Measurements from ENCODE around the gene RPA3. TPM values are rescaled to one million over a fixed set of nuclear protein-coding genes. Genes with fewer than 3 reads are reported as not detected.

RPA3 gene
- total RNA-seq, 1 experiment from 2014 or later: 44.2 TPM

DNA sequence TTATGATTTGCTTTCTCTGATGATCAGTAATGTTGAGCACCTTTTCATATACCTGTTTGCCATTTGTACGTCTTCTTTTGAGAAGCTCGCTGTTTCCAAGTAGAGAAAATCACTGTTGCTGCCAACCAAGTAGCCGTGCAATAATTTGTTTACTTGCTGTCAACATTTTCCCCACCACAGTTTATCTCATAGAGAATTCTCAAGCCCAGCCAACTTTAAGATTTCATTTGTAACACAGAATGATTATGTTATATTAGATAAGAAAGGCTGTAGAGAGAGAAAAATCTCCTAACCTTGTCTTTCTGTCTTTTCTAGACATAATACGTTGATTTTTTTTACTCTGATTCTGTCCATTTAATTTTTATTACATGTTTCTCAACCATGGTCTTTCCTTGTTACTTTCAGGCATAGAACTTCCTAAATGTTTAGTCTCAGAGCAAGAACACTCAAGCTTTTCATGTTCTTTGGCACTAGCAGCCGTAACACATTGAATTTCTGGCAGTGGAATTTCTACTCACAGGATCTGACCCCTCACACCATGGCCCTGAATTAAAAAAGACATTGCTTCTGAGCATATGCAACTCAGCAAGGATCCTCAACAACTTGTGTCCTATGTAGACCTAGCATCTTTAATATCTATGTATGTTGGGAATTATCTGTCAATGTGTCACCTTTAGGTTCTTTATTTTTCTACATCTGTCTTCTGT is 23.1 kb downstream of the RPA3 start:
- ChIA-PET CTCF (interaction anchor here (0.6 to 4.7 kb wide), 2 partner anchors 14 to 378 kb away, joined by 3 to 24 read pairs; no protein-coding TSS in a partner anchor), POLR2A (interaction anchor here (0.7 to 2.1 kb wide), 5 partner anchors 19 to 76 kb away, joined by 3 to 7 read pairs (median 4); no protein-coding TSS in a partner anchor)
- intact Hi-C loops (cut with micrococcal nuclease): no loop called here
- Mint-ChIP-seq H3K4me1 (ENCODE audit: insufficient read depth, unreplicated experiment) (peaks cover 25% of the 10 kb centered on the region), H3K27me3 (ENCODE audit: insufficient read depth, unreplicated experiment) (no peaks in the 10 kb centered on the region), H3K9me3 (ENCODE audit: unreplicated experiment) (no peaks in the 10 kb centered on the region), H3K4me3 (ENCODE audit: unreplicated experiment) (no peak overlapping the region), H3K27ac (ENCODE audit: low read depth, unreplicated experiment) (peak overlapping the region; percentile 95), H3K36me3 (ENCODE audit: insufficient read depth, unreplicated experiment) (no peaks in the 10 kb centered on the region)
- no TSS peak for BruUV-seq (replicated peaks)
- DNase-seq (ENCODE audit: unreplicated experiment): no peak
- TF ChIP-seq, protein P1, sequence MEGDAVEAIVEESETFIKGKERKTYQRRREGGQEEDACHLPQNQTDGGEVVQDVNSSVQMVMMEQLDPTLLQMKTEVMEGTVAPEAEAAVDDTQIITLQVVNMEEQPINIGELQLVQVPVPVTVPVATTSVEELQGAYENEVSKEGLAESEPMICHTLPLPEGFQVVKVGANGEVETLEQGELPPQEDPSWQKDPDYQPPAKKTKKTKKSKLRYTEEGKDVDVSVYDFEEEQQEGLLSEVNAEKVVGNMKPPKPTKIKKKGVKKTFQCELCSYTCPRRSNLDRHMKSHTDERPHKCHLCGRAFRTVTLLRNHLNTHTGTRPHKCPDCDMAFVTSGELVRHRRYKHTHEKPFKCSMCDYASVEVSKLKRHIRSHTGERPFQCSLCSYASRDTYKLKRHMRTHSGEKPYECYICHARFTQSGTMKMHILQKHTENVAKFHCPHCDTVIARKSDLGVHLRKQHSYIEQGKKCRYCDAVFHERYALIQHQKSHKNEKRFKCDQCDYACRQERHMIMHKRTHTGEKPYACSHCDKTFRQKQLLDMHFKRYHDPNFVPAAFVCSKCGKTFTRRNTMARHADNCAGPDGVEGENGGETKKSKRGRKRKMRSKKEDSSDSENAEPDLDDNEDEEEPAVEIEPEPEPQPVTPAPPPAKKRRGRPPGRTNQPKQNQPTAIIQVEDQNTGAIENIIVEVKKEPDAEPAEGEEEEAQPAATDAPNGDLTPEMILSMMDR (IDR thresholded peaks at IDR 0.05; ENCODE audit: unreplicated experiment): no peak

DNA sequence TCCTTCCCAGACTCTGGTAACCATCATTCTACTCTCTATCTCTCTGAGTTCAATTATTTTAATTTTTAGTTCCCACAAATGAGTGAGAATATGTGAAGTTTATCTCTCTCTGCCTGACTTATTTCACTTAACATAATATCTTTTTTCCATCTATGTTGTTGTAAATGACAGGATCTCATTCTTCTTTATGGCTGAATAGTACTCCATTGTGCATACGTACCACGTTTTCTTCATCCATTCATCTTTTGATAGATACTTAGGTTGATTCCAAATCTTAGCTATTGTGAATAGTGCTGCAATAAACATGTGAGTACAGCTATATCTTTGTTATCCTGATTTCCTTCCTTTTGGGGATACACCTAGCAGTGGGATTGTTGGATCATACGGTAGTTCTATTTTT is 23.9 kb downstream of the RPA3 start:
- Mint-ChIP-seq H3K4me3 (ENCODE audit: unreplicated experiment) (no peak overlapping the region), H3K36me3 (ENCODE audit: insufficient read depth, unreplicated experiment) (no peaks in the 10 kb centered on the region), H3K4me1 (ENCODE audit: insufficient read depth, unreplicated experiment) (peaks cover 25% of the 10 kb centered on the region), H3K27ac (ENCODE audit: low read depth, unreplicated experiment) (peak overlapping the region; percentile 95), H3K9me3 (ENCODE audit: unreplicated experiment) (no peaks in the 10 kb centered on the region), H3K27me3 (ENCODE audit: insufficient read depth, unreplicated experiment) (no peaks in the 10 kb centered on the region)
- intact Hi-C loops (cut with micrococcal nuclease): no loop called here
- ChIA-PET POLR2A (interaction anchor here (1.1 to 2.3 kb wide), 6 partner anchors 20 to 274 kb away, joined by 3 to 7 read pairs (median 4); partner anchors contain the start of genes GLCCI1 and RPA3), CTCF (interaction anchor here (4.7 kb wide), 1 partner anchor 13 kb away, joined by 24 read pairs; no protein-coding TSS in a partner anchor)
- TF ChIP-seq, protein P1 (IDR thresholded peaks at IDR 0.05; ENCODE audit: unreplicated experiment): no peak
- BruUV-seq (replicated peaks): no TSS peak
- no peak for DNase-seq (ENCODE audit: unreplicated experiment)

DNA sequence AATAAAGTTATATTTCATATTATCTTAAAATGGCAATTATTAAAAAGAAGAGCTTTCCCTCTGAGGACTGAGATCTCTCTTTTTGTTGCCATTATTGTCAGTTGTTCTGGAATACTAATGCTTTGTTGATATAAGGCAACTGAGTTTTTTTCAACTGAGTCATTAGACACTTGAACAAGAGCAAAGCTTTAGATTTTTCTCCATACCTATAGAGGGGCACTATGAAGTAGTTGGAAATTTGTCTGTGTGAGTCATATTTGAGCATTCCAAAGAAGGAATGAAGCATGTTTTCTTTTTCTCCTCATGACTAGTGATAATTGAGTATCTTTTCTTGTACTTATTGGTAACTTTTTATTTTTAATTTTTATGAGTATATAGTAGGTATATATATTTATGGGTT is 24.5 kb downstream of the RPA3 start:
- Mint-ChIP-seq H3K27me3 (ENCODE audit: insufficient read depth, unreplicated experiment) (no peaks in the 10 kb centered on the region), H3K4me1 (ENCODE audit: insufficient read depth, unreplicated experiment) (peaks cover 28% of the 10 kb centered on the region), H3K27ac (ENCODE audit: low read depth, unreplicated experiment) (peak overlapping the region; percentile 95), H3K36me3 (ENCODE audit: insufficient read depth, unreplicated experiment) (no peaks in the 10 kb centered on the region), H3K9me3 (ENCODE audit: unreplicated experiment) (no peaks in the 10 kb centered on the region), H3K4me3 (ENCODE audit: unreplicated experiment) (no peak overlapping the region)
- TF ChIP-seq, protein P1 (IDR thresholded peaks at IDR 0.05; ENCODE audit: unreplicated experiment): no peak
- intact Hi-C loops (cut with micrococcal nuclease): no loop called here
- ChIA-PET POLR2A (interaction anchor here (0.7 to 2.3 kb wide), 8 partner anchors 13 to 274 kb away, joined by 3 to 7 read pairs (median 4); partner anchors contain the start of genes GLCCI1 and RPA3), CTCF (interaction anchor here (0.8 to 4.7 kb wide), 4 partner anchors 9 to 68 kb away, joined by 3 to 24 read pairs (median 3); no protein-coding TSS in a partner anchor)
- DNase-seq (ENCODE audit: unreplicated experiment): peak; percentile 63
- no TSS peak for BruUV-seq (replicated peaks)

DNA sequence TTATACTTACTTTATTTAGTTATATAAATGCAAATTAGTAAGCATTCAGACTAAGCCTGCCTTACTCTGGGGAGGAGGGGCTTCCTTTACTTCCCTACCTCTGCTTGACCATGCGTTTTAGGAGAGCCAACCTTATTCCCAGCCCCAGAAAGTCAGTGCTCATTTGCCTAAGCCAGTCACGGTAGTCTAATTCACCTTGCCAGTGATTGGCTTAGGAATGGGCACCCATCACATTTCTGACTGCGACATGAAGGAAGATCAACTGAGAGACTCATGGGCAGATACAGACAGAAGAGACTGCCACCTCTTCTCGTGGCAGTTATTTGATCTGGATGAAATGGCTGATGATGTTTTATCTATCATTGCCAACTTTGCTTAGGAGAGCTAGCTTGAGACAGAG is 29.5 kb downstream of the RPA3 start:
- no TSS peak for BruUV-seq (replicated peaks)
- ChIA-PET POLR2A (interaction anchor here (1.5 kb wide), 1 partner anchor 16 kb away, joined by 4 read pairs; no protein-coding TSS in a partner anchor), CTCF (interaction anchor here (0.7 to 2.1 kb wide), 4 partner anchors 57 to 347 kb away, joined by 3 to 6 read pairs (median 3); no protein-coding TSS in a partner anchor)
- H3K9me3 Mint-ChIP-seq (ENCODE audit: unreplicated experiment): no peaks in the 10 kb centered on the region
- peaks cover 8% of the 10 kb centered on the region for H3K4me1 Mint-ChIP-seq (ENCODE audit: insufficient read depth, unreplicated experiment)
- intact Hi-C loops (cut with micrococcal nuclease): no loop called here
- H3K36me3 Mint-ChIP-seq (ENCODE audit: insufficient read depth, unreplicated experiment): no peaks in the 10 kb centered on the region
- H3K27ac Mint-ChIP-seq (ENCODE audit: low read depth, unreplicated experiment): no peak overlapping the region
- no peak for DNase-seq (ENCODE audit: unreplicated experiment)
- no peaks in the 10 kb centered on the region for H3K27me3 Mint-ChIP-seq (ENCODE audit: insufficient read depth, unreplicated experiment)
- TF ChIP-seq, protein P1 (IDR thresholded peaks at IDR 0.05; ENCODE audit: unreplicated experiment): no peak
- no peak overlapping the region for H3K4me3 Mint-ChIP-seq (ENCODE audit: unreplicated experiment)

Measured in MCF 10A (cell line).